Right lobe of liver (tissue), 6 donors: ENCODE data around the gene CCL4L2. TPM values are rescaled to one million over a fixed set of nuclear protein-coding genes. Genes with fewer than 3 reads are reported as not detected.
"Not testable (repeated sequence)": the region's sequence is repeated elsewhere in the genome, so short reads cannot be mapped to it uniquely, and the experiment has no call there.

Experiments
- ATAC-seq, 4 donors: fragments of 200-7000 bp; cut with Tn5 transposase; one replicate each; pipeline ENCODE4 v1.9.1; 2020; ENCODE audit warnings: mild to moderate bottlenecking in 4 of 4, moderate library complexity in 4 of 4
- DNase-seq, 3 donors: peaks; one replicate each; pipeline ENCODE4 v3.0.0-alpha.2; 2020
- H3K27ac ChIP-seq, 3 donors: fragments of 200-600 bp; one replicate each; pipeline ENCODE4 v1.8.0; 2022
- H3K27me3 ChIP-seq, 2 donors: fragments of 200-600 bp; one replicate each; pipeline ENCODE4 v1.8.0; 2022
- H3K36me3 ChIP-seq, 4 donors: fragments of 200-600 bp; sonication (generic) in 1 of 4; one replicate each; pipeline versions ENCODE4 v1.5.1 to v1.8.0; 2017 to 2022; ENCODE audit warnings: control low read depth in 1 of 4
- H3K4me1 ChIP-seq, 4 donors: fragments of 200-600 bp; sonication (generic) in 1 of 4; one replicate each; pipeline versions ENCODE4 v1.5.1 to v1.8.0; 2017 to 2022; ENCODE audit warnings: control low read depth in 1 of 4
- H3K4me3 ChIP-seq, 3 donors: fragments of 200-600 bp; one replicate each; pipeline ENCODE4 v1.8.0; 2022
- H3K9me3 ChIP-seq, 4 donors: fragments of 200-600 bp; sonication (generic) in 1 of 4; one replicate each; pipeline versions ENCODE4 v1.5.1 to v1.8.0; 2017 to 2022; ENCODE audit warnings: control low read depth in 1 of 4
- POLR2A ChIP-seq: fragments of 450-650 bp; IDR thresholded peaks from one replicate; pipeline ENCODE4 v1.6.1; 2017; ENCODE audit warnings: antibody characterized with exemption, mild to moderate bottlenecking
- WGBS: methylation state at CpG from one replicate; pipeline ENCODE4 v1.1.6; 2018; ENCODE audit warnings: low coverage, low lambda C conversion rate; ENCODE audit not compliant: insufficient coverage; ENCODE audit errors: missing lambda C conversion rate; 5-methylcytosine and 5-hydroxymethylcytosine counted together
- intact Hi-C, 2 donors: fragments of 100-400 bp; cut with DNase I; formaldehyde crosslinking; loops; one replicate each; pipeline versions ENCODE4 v1.11.2 to v1.14.1; 2022
- total RNA-seq, 6 experiments: library from RNA; depleted of rRNA in 2 of 6; stranded (reverse); fragments of >200 nt in 2 of 6; fragmentation: NEBNext Ultra II Directional in 3 of 6; extraction: Animal tissue kit (Norgen Biotek cat#: 25700) in 3 of 6; gene quantifications; one replicate each; pipeline versions ENCODE4 v1.1.0 to v1.2.4, GENCODE V29; 2016 to 2023
- TF ChIP-seq, protein P1 (sequence below), 4 donors: fragments of 200-600 bp in 3 of 4; fragments of 450-650 bp in 1 of 4; IDR thresholded peaks; one replicate each; pipeline versions ENCODE4 v1.5.1 to v1.8.0; 2016 to 2022; ENCODE audit warnings: antibody characterized with exemption in 4 of 4, mild to moderate bottlenecking in 2 of 4
- donor health status: DM: no; HTN: yes; CAD: no.
- donor health status: DM: no; HTN: no; CAD: no.
- donor health status: DM: no; HTN: no; CAD: no.
- donor health status: DM: no; HTN: yes; CAD: no.
- donor health status: DM: no; HTN: yes; CAD: no.

The CCL4L2 gene
- total RNA-seq, 6 experiments from 2014 or later, result 0.44 to 2.5 (median 1.5) TPM; not detected in 2

DNA sequence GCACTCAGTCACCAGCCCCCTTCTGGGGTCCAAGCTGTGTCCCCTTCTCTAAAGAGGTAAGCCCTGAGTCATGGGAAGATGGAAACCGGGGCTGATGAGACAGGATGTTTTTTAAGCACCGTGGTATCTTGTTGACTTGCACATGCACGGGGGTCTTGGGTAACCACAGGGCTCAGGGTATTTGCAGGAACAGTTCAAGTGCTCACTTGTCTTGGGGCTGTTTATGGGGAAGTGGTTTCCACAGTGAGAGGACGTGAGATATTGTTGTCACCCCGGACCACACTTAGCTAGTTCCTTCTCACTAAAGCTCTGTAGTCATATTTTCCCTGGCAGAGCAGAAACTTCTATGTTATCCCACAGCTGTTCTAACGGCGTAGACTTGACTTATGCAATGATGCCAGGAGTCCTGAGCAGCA lies 22.0 kb upstream of the CCL4L2 start:
- WGBS, result 60% methylated on average over 2 of the region's 7 CpGs
- DNase-seq (no peak), ATAC-seq (peak; percentile 53 to 58 (median 54))
- Histone ChIP-seq H3K27me3 (no peaks in the 10 kb centered on the region), H3K9me3 (no peaks in the 10 kb centered on the region), H3K4me3 (no peak overlapping the region), H3K4me1 (peaks cover 0 to 22% (median 13%) of the 10 kb centered on the region in 4 donors), H3K36me3 (no peaks in the 10 kb centered on the region), H3K27ac (peak overlapping the region in 1 of 3 donors; percentile 18)
- TF ChIP-seq, protein P1, sequence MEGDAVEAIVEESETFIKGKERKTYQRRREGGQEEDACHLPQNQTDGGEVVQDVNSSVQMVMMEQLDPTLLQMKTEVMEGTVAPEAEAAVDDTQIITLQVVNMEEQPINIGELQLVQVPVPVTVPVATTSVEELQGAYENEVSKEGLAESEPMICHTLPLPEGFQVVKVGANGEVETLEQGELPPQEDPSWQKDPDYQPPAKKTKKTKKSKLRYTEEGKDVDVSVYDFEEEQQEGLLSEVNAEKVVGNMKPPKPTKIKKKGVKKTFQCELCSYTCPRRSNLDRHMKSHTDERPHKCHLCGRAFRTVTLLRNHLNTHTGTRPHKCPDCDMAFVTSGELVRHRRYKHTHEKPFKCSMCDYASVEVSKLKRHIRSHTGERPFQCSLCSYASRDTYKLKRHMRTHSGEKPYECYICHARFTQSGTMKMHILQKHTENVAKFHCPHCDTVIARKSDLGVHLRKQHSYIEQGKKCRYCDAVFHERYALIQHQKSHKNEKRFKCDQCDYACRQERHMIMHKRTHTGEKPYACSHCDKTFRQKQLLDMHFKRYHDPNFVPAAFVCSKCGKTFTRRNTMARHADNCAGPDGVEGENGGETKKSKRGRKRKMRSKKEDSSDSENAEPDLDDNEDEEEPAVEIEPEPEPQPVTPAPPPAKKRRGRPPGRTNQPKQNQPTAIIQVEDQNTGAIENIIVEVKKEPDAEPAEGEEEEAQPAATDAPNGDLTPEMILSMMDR (IDR thresholded peaks at IDR 0.05), result no peak
- no peak for TF ChIP-seq POLR2A
- intact Hi-C loops, result no loop called here

DNA sequence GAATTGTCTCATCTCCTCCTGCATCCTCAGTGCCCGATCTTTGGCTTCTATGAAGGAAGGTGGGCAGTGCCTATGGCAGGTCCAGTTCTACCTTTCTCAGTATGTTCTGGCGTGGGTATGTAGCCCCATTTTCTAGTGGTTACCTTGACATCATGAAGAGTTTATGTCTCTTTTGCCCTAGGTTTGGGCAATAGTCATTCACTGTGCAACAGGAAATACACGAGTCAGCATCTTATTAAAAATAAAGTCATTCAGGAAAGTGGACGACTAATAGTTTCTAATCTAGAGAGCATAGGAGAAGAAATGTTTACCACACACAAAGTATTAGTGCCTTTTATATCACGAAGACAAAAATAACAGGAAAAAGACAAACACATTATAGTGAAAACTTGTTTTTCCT lies 20.9 kb upstream of the CCL4L2 start:
- DNase-seq, H3K9me3 ChIP-seq, H3K27me3 ChIP-seq, intact Hi-C loops, ATAC-seq, H3K36me3 ChIP-seq, H3K4me3 ChIP-seq: not testable (repeated sequence)
- Histone ChIP-seq H3K4me1 (peaks cover 0 to 28% (median 13%) of the 10 kb centered on the region in 4 donors), H3K27ac (peak overlapping the region in 1 of 3 donors; percentile 28)
- WGBS, result 59% methylated on average over 5 of the region's 5 CpGs

DNA sequence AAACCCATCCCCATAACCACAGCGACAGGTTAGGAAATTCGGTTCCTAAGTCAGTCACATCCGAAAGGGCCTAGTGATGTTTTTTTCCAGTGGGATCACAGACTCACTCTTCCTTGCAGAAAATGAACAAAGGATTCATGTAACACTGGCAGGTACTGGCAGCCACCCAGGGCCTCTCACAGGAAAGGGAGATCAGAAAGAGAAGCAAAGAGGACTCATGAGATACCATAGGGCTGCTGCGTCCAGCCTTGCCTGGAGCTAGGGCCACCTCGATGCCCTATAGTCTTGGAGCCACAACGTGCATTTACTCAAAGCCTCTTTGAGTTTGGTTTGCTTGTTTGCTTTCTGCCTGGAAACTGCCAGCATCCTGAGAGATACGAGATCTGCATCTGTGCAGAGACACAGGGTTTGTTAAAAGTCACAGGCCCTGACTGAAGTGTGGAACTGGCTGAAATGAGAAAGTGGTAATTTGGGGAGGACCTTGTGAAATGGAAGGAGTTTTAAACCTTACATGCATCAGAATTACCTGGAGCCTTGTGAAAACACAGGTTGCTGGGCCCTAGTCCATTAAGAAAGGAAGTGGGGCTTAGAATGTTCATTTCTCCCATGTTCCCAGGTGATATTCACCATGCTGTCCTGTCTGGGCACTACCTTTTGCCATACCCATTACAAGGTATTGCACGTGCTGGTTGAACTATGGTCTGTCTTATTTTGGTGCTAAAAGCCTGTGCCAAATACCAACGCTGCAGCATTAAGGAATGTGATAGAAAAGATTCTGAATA lies 20.1 kb upstream of the CCL4L2 start:
- Histone ChIP-seq H3K27ac (peak overlapping the region in 1 of 3 donors; percentile 28), H3K4me1 (peaks cover 0 to 29% (median 13%) of the 10 kb centered on the region in 4 donors)
- ATAC-seq, DNase-seq, H3K36me3 ChIP-seq, H3K27me3 ChIP-seq, intact Hi-C loops, H3K9me3 ChIP-seq, H3K4me3 ChIP-seq: not testable (repeated sequence)
- 53% methylated on average over 7 of the region's 9 CpGs for WGBS

DNA sequence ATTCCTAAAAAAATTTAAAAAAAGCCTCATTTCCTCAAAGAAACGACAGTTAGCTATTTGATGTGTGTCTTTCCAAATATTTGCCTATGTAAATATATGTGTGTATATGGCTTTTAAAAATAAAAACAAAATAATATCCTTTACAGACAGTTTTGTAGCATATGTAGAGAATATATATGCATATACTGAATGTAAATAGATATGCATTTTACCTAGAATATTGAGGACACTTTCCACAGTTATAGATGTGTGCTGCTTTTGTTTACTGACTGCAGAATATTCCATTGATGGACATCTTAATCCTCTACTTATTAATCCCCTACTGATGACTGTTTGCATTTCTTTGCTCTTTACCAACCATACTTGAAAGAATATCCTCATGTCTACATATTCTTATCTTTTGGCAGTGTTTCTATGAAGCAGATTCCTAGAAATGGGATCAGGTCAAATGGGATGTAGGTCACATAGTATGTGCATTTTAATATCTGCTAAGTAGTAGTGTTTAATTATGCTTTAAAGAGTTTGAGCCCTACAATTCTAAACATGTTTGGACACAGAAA lies 17.6 kb upstream of the CCL4L2 start:
- ATAC-seq, result no peak
- Histone ChIP-seq H3K36me3 (no peaks in the 10 kb centered on the region), H3K27ac (no peak overlapping the region), H3K4me1 (peaks cover 0 to 29% (median 13%) of the 10 kb centered on the region in 4 donors), H3K27me3 (no peaks in the 10 kb centered on the region), H3K9me3 (no peaks in the 10 kb centered on the region), H3K4me3 (no peak overlapping the region)
- DNase-seq, result no peak
- intact Hi-C loops, result no loop called here
- TF ChIP-seq POLR2A, result no peak
- TF ChIP-seq, protein P1 (IDR thresholded peaks at IDR 0.05), result no peak
- WGBS, result 8% methylated on average over 1 of the region's 1 CpG

DNA sequence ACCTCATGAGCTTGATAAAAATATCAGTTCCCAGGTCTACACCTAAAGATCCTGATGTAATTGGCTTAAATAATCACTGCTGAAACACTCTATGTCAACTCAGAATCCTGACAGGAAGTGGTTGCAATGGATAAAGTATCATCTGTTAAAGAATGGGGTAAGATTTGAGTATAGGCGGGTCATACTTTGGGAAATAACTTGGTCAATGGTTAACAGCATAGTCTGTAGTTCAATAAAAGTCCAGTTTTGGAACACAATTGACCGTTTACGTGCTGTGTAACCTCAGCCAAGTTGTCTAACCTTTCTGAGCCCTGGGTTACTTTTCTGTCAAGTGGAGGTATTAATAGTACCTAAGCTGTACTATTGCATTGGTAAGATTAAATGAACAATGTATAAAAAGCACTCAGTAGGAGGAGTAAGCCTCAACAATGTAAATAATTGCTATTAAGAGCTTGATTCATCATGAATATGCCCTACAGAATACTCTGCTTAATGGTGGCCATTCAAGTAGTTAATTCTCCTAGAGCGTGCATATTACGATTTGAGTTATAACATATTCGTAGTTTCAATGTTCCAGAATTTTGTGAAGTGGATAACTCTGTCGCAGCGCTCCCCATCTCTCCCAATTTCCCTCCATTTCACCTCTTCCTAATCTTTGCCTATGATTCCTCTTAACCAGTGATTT lies 16.6 kb upstream of the CCL4L2 start:
- H3K36me3 ChIP-seq, DNase-seq, H3K27me3 ChIP-seq, intact Hi-C loops, H3K9me3 ChIP-seq, H3K27ac ChIP-seq, H3K4me3 ChIP-seq: not testable (repeated sequence)
- WGBS, result 93% methylated on average over 5 of the region's 8 CpGs
- H3K4me1 ChIP-seq, result peaks cover 0 to 29% (median 13%) of the 10 kb centered on the region in 4 donors
- ATAC-seq, result peak; percentile 49 to 78 (median 52)

DNA sequence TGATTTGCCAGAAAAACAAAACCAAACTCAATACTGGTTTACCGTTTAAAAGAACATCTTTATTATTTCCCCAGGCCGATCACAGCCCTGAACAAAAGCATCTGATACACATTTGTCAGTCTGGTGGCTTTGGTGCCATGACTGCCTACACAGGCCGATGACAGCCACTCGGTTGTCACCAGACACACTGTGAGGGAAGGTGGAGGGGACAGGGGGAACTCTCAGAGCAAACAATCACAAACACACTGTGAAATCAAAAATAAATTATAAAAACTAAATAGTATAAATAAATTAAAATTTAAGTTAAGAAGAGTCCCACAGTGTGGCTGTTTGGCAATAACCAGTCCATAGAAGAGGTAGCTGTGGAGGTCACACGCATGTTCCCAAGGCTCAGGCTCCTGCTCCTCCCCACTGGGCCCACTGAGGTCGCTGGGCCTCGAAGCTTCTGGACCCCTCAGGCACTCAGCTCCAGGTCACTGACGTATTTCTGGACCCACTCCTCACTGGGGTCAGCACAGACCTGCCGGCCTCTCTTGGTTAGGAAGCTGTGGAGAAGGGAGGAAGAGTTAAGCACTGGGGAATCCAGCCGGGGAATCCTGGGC lies 15.9 kb upstream of the CCL4L2 start:
- H3K36me3 ChIP-seq, ATAC-seq, H3K4me3 ChIP-seq, DNase-seq, H3K27me3 ChIP-seq, H3K27ac ChIP-seq, H3K9me3 ChIP-seq, intact Hi-C loops: not testable (repeated sequence)
- H3K4me1 ChIP-seq, result peaks cover 0 to 29% (median 13%) of the 10 kb centered on the region in 4 donors
- 92% methylated on average over 6 of the region's 10 CpGs for WGBS
